Osteoblast (primary cell): Measurements from ENCODE around the gene KREMEN1. TPM values are rescaled to one million over a fixed set of nuclear protein-coding genes. Genes with fewer than 3 reads are reported as not detected.
A peak's percentile ranks its signal among the peaks of the same experiment; 100 is the strongest.

Source experiments
- DNase-seq: peaks from one replicate; pipeline ENCODE4 v3.0.0; 2011; ENCODE audit warnings: low spot score, mixed read lengths; ENCODE audit not compliant: insufficient read length; ENCODE audit errors: missing footprints
- H2AFZ ChIP-seq: 2 replicates; pipeline ENCODE4 v1.6.0; 2011; ENCODE audit warnings: mild to moderate bottlenecking, low read length
- H3K27ac ChIP-seq: 2 replicates; pipeline ENCODE4 v1.5.1; 2011; ENCODE audit warnings: mild to moderate bottlenecking, low read depth, low read length, moderate library complexity
- H3K27me3 ChIP-seq: 2 replicates; pipeline ENCODE4 v1.6.0; 2012; ENCODE audit warnings: mild to moderate bottlenecking, control low read depth, inconsistent platforms, low read length, moderate library complexity; ENCODE audit not compliant: insufficient read depth
- H3K36me3 ChIP-seq: 2 replicates; pipeline ENCODE4 v1.5.1; 2011; ENCODE audit warnings: mild to moderate bottlenecking, low read length, control low read depth, moderate library complexity; ENCODE audit not compliant: insufficient read depth
- H3K4me1 ChIP-seq: 2 replicates; pipeline ENCODE4 v1.5.1; 2011; ENCODE audit warnings: mild to moderate bottlenecking, low read length, control low read depth, moderate library complexity; ENCODE audit not compliant: insufficient read depth
- H3K4me2 ChIP-seq: 2 replicates; pipeline ENCODE4 v1.6.0; 2011; ENCODE audit warnings: mild to moderate bottlenecking, low read length; ENCODE audit not compliant: insufficient read depth
- H3K4me3 ChIP-seq: fragments of 200-600 bp; sonication (generic); 3 replicates; pipeline ENCODE4 v1.5.1; 2012; ENCODE audit warnings: mild to moderate bottlenecking, low read length, inconsistent platforms; ENCODE audit not compliant: insufficient read depth
- H3K79me2 ChIP-seq: 2 replicates; pipeline ENCODE4 v1.6.0; 2012; ENCODE audit warnings: mild to moderate bottlenecking, low read length, control low read depth, inconsistent platforms; ENCODE audit not compliant: insufficient read depth
- H3K9me3 ChIP-seq: 2 replicates; pipeline ENCODE4 v1.5.1; 2011; ENCODE audit warnings: low read depth, low read length, control low read depth
- H4K20me1 ChIP-seq: 2 replicates; pipeline ENCODE4 v1.6.0; 2012; ENCODE audit warnings: mild to moderate bottlenecking, low read length, control low read depth; ENCODE audit not compliant: insufficient read depth
- total RNA-seq: library from RNA; depleted of rRNA; stranded (reverse); fragments of >200 nt; gene quantifications from 2 replicates; pipeline ENCODE4 v1.2.3, GENCODE V29; 2012
- TF ChIP-seq, protein P1 (sequence below): IDR thresholded peaks from 2 replicates; pipeline ENCODE4 v1.5.1; 2011; ENCODE audit warnings: mild to moderate bottlenecking, low read depth, low read length, moderate library complexity; ENCODE audit errors: extremely low read depth

Gene KREMEN1
- total RNA-seq, 1 donor: 6.5 TPM

DNA sequence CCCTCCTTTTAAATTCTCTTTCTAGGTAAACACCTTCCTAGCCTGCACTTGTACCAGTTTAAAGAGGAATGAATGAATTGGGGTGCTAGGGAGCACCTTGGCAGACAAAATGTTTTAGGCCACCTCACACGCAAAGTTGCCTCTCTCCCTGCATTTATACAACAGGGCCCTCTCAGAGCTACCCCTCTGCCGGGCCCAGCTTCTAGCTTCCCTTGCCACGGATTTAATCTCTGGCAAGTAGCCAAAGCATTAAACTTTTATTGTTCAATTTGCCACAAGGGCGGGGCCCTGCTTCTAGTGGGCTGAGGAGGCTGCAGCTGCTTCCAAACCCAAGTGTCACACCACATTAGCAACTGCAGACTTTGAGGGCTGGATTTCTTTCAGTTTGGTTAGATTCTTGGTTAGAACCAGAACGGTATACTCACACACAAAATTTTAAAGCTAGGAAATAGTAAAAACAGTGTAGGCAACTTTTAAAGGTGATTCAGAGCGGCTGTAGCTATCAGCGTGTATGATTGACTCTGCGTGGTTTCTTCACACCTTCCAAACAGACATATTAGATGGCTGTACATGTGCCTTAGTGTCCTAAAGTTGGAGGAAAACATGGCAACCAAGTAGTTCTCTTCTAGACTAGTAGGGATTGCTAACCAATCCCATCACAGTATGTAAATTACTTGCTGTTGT is 6.5 kb downstream of the KREMEN1 start:
- peaks cover 2% of the 10 kb centered on the region for H3K27me3 ChIP-seq
- no peaks in the 10 kb centered on the region for H4K20me1 ChIP-seq
- no peaks in the 10 kb centered on the region for H3K9me3 ChIP-seq
- H3K4me1 ChIP-seq: peaks cover 8% of the 10 kb centered on the region
- no peak overlapping the region for H3K27ac ChIP-seq
- no peak overlapping the region for H2AFZ ChIP-seq
- H3K4me3 ChIP-seq: no peak overlapping the region
- H3K79me2 ChIP-seq: no peaks in the 10 kb centered on the region
- DNase-seq: peak; percentile 2
- TF ChIP-seq, protein P1, sequence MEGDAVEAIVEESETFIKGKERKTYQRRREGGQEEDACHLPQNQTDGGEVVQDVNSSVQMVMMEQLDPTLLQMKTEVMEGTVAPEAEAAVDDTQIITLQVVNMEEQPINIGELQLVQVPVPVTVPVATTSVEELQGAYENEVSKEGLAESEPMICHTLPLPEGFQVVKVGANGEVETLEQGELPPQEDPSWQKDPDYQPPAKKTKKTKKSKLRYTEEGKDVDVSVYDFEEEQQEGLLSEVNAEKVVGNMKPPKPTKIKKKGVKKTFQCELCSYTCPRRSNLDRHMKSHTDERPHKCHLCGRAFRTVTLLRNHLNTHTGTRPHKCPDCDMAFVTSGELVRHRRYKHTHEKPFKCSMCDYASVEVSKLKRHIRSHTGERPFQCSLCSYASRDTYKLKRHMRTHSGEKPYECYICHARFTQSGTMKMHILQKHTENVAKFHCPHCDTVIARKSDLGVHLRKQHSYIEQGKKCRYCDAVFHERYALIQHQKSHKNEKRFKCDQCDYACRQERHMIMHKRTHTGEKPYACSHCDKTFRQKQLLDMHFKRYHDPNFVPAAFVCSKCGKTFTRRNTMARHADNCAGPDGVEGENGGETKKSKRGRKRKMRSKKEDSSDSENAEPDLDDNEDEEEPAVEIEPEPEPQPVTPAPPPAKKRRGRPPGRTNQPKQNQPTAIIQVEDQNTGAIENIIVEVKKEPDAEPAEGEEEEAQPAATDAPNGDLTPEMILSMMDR: no peak
- no peak overlapping the region for H3K4me2 ChIP-seq
- H3K36me3 ChIP-seq: no peaks in the 10 kb centered on the region

GRCh38 chr22:29080106-29080975 is 7.5 kb downstream of the KREMEN1 start:
- DNase-seq: no peak
- TF ChIP-seq, protein P1: no peak
- H3K79me2 ChIP-seq: no peaks in the 10 kb centered on the region
- H3K4me3 ChIP-seq: no peak overlapping the region
- H3K27ac ChIP-seq: no peak overlapping the region
- peaks cover 8% of the 10 kb centered on the region for H3K4me1 ChIP-seq
- no peak overlapping the region for H3K4me2 ChIP-seq
- H3K27me3 ChIP-seq: no peaks in the 10 kb centered on the region
- no peak overlapping the region for H2AFZ ChIP-seq
- no peaks in the 10 kb centered on the region for H3K36me3 ChIP-seq
- H3K9me3 ChIP-seq: no peaks in the 10 kb centered on the region
- H4K20me1 ChIP-seq: no peaks in the 10 kb centered on the region

DNA sequence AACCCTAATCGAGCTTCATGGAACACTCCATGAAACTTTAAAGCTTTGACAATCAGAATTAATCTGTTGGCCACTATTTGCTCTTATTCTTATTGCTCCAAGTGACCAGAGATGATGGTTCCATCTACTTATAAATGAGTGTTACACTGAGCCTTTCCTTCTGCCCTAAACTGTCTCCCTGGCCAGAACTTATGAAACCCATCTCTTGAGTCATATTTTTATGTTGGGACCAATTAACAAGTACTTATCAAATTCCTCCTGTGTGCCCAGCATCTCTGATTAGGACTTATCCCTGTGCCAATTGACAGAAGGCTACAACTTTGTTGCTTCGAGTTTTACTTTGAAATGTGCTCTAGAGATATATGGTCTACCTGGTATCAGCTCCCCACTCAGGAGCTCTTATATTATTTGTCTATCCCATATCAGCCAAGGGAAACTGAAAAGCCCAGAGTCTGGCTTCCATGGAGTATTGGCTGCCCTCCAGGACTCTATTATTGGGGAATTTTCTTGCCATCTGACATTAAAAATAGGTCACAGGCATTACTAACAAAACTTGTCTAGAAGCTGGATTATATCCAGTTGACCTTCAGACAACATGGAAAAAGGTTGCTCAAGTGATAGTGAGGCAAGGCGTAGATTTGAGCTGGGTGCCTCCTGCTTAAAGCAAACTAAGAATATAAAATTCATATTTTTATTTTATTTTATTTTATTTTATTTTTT is 8.8 kb downstream of the KREMEN1 start:
- no peak for DNase-seq
- Histone ChIP-seq H4K20me1 (no peaks in the 10 kb centered on the region), H3K27ac (no peak overlapping the region), H3K4me2 (no peak overlapping the region), H3K4me1 (peaks cover 8% of the 10 kb centered on the region), H3K36me3 (no peaks in the 10 kb centered on the region), H3K27me3 (no peaks in the 10 kb centered on the region), H3K4me3 (no peak overlapping the region), H2AFZ (no peak overlapping the region), H3K9me3 (no peaks in the 10 kb centered on the region), H3K79me2 (no peaks in the 10 kb centered on the region)
- TF ChIP-seq, protein P1: no peak
